HCT116 (cell line): Measurements from ENCODE around the gene NALF2. TPM values are rescaled to one million over a fixed set of nuclear protein-coding genes. Genes with fewer than 3 reads are reported as not detected.

Source experiments
- ATAC-seq: fragments of 200-7000 bp; cut with Tn5 transposase; 2 replicates; pipeline ENCODE4 v1.9.1; 2020; ENCODE audit warnings: mild to moderate bottlenecking, moderate library complexity
- Bru-seq: library from RNA; stranded (reverse); fragments of 400-500 nt; gene quantifications from one replicate; lab custom pipeline; 2021; lab: Mats Ljungman, UMichigan
- BruChase-seq, 2 experiments: library from RNA; stranded (reverse); fragments of 400-500 nt; gene quantifications; one replicate each; lab custom pipeline; 2021; lab: Mats Ljungman, UMichigan
- BruUV-seq: library from RNA; stranded (reverse); fragments of 400-500 nt; replicated peaks from 2 replicates; lab custom pipeline; 2021; lab: Mats Ljungman, UMichigan
- CTCF ChIA-PET: fragments of 300-600 bp; sonication (Branson Sonifier 250); formaldehyde crosslinking; loops from one replicate; lab custom pipeline; 2021; ENCODE audit warnings: antibody characterized with exemption; lab: Charles Lee
- POLR2A ChIA-PET: fragments of 300-600, 350-600 bp; sonication (Branson Sonifier 250); formaldehyde crosslinking; loops from one replicate; lab custom pipeline; 2021; ENCODE audit warnings: antibody characterized with exemption; lab: Charles Lee
- RAD21 ChIA-PET, 2 experiments: fragments of 300-600 bp; sonication (Branson Sonifier 250); formaldehyde crosslinking; loops; one replicate each; lab custom pipeline; 2023; ENCODE audit warnings: low total read pairs in 2 of 2; ENCODE audit not compliant: uncharacterized antibody in 2 of 2, unreplicated experiment in 2 of 2, low non-redundant PET in 1 of 2; lab: Charles Lee
- DNase-seq: peaks from one replicate; pipeline ENCODE4 v3.0.0-alpha.2; 2010; ENCODE audit warnings: low read depth, low spot score
- H2AFZ ChIP-seq: fragments of 200-600 bp; shearing (Covaris generic), sonication (generic); 2 replicates; pipeline ENCODE4 v1.6.1; 2017; ENCODE audit warnings: low read depth, mixed run types, mixed read lengths, antibody characterized with exemption, low read length; ENCODE audit not compliant: poor library complexity, severe bottlenecking
- H3K27ac ChIP-seq: 2 replicates; pipeline ENCODE4 v1.5.1; 2012; ENCODE audit warnings: low read depth, low read length
- H3K27me3 ChIP-seq: fragments of 200-600 bp; sonication (generic); 2 replicates; pipeline ENCODE4 v1.6.1; 2016; ENCODE audit warnings: mixed run types, low read length, mixed read lengths; ENCODE audit not compliant: insufficient read depth
- H3K36me3 ChIP-seq, 2 experiments: fragments of 200-500 bp in 1 of 2; fragments of 200-600 bp in 1 of 2; sonication (Bioruptor generic) in 1 of 2; sonication (generic) in 1 of 2; 2 replicates each; pipeline versions ENCODE4 v1.5.1 to v1.6.1; 2014 to 2016; ENCODE audit warnings: low read length in 2 of 2, inconsistent platforms in 1 of 2, mixed read lengths in 1 of 2, mixed run types in 1 of 2; ENCODE audit not compliant: insufficient read depth in 2 of 2, control insufficient read depth in 1 of 2
- H3K4me1 ChIP-seq, 2 experiments: fragments of 200-600 bp in 1 of 2; sonication (generic) in 1 of 2; 2 replicates each; pipeline versions ENCODE4 v1.5.1 to v1.6.1; 2012 to 2017; ENCODE audit warnings: low read length in 2 of 2, inconsistent platforms in 1 of 2, mild to moderate bottlenecking in 1 of 2, mixed read lengths in 1 of 2, mixed run types in 1 of 2, moderate library complexity in 1 of 2; ENCODE audit not compliant: insufficient read depth in 2 of 2, control insufficient read depth in 1 of 2
- H3K4me2 ChIP-seq: fragments of 200-600 bp; sonication (generic); 2 replicates; pipeline ENCODE4 v1.6.1; 2017; ENCODE audit warnings: mixed run types, low read length, mixed read lengths
- H3K4me3 ChIP-seq, 2 experiments: fragments of 200-600 bp in 1 of 2; sonication (generic) in 1 of 2; replicated peaks in 1 of 2; 2 replicates each; pipeline ENCODE4 v1.5.1; 2011 to 2016; ENCODE audit warnings: low read length in 2 of 2, control low read depth in 1 of 2, low read depth in 1 of 2, mild to moderate bottlenecking in 1 of 2, mixed read lengths in 1 of 2, mixed run types in 1 of 2
- H3K79me2 ChIP-seq: fragments of 200-600 bp; sonication (generic); 2 replicates; pipeline ENCODE4 v1.6.1; 2017; ENCODE audit warnings: mild to moderate bottlenecking, mixed run types, low read length, moderate library complexity, mixed read lengths; ENCODE audit not compliant: insufficient read depth
- H3K9ac ChIP-seq: fragments of 200-600 bp; sonication (generic); 2 replicates; pipeline ENCODE4 v1.6.1; 2016; ENCODE audit warnings: low read length, mixed read lengths
- H3K9me2 ChIP-seq: fragments of 200-600 bp; sonication (generic), shearing (Covaris generic); 2 replicates; pipeline ENCODE4 v1.6.1; 2017; ENCODE audit warnings: mixed run types, mild to moderate bottlenecking, moderate library complexity; ENCODE audit not compliant: insufficient read depth
- H3K9me3 ChIP-seq, 2 experiments: fragments of 200-500 bp in 1 of 2; fragments of 200-600 bp in 1 of 2; sonication (Bioruptor generic) in 1 of 2; sonication (generic) in 1 of 2; 2 replicates each; pipeline ENCODE4 v1.6.1; 2014 to 2017; ENCODE audit warnings: low read length in 2 of 2, mixed read lengths in 2 of 2, inconsistent platforms in 1 of 2, low read depth in 1 of 2, mild to moderate bottlenecking in 1 of 2, mixed run types in 1 of 2, moderate library complexity in 1 of 2; ENCODE audit not compliant: control insufficient read depth in 1 of 2, insufficient read depth in 1 of 2
- H4K20me1 ChIP-seq: fragments of 200-600 bp; sonication (generic), shearing (Covaris generic); 2 replicates; pipeline ENCODE4 v1.6.1; 2017; ENCODE audit warnings: mixed run types, mild to moderate bottlenecking, moderate library complexity; ENCODE audit not compliant: insufficient read depth
- POLR2A ChIP-seq: IDR thresholded peaks from 2 replicates; pipeline ENCODE4 v1.7.0; 2011; ENCODE audit warnings: borderline replicate concordance; ENCODE audit not compliant: insufficient read depth, insufficient read length; ENCODE audit errors: extremely low read depth
- POLR2AphosphoS5 ChIP-seq: IDR thresholded peaks from 2 replicates; pipeline ENCODE4 v1.6.1; 2011; ENCODE audit warnings: mild to moderate bottlenecking, low read depth, low read length, moderate library complexity
- SIN3A ChIP-seq: IDR thresholded peaks from 2 replicates; pipeline ENCODE4 v1.6.1; 2012; ENCODE audit warnings: low read depth
- YY1 ChIP-seq: IDR thresholded peaks from 2 replicates; pipeline ENCODE4 v1.6.1; 2011; ENCODE audit warnings: low read length, low read depth, moderate library complexity, mild to moderate bottlenecking; ENCODE audit not compliant: insufficient replicate concordance; ENCODE audit errors: extremely low read depth
- intact Hi-C: fragments of 100-400 bp; cut with micrococcal nuclease; formaldehyde crosslinking; loops from 2 replicates; pipeline ENCODE4 v1.10.0; 2022
- long read RNA-seq: library from polyadenylated mRNA; unstranded; transcript quantifications from one replicate; pipeline ENCODE4 v2.0.0, GENCODE V29; 2021; ENCODE audit not compliant: unreplicated experiment
- polyA plus RNA-seq: library from polyadenylated mRNA; unstranded; fragments of >200 nt; gene quantifications from 2 replicates; pipeline ENCODE4 v1.2.1, GENCODE V29; 2012; ENCODE audit warnings: missing spikeins
- total RNA-seq: library from RNA; stranded (reverse); gene quantifications from one replicate; pipeline ENCODE4 v1.2.1, GENCODE V29; 2021; ENCODE audit not compliant: unreplicated experiment
- TF ChIP-seq, protein P1 (sequence below): IDR thresholded peaks from 2 replicates; pipeline ENCODE4 v1.6.1; 2012
- TF ChIP-seq, protein P2 (sequence below): IDR thresholded peaks from 2 replicates; pipeline ENCODE4 v1.6.1; 2012; ENCODE audit warnings: low read depth

The NALF2 gene
- total RNA-seq (8.7 TPM), Bru-seq, nascent RNA (percentile 47 among the genes with signal in this experiment), BruChase-seq, experiment 1, labeled RNA remaining after a 6-hour chase (percentile 51 among the genes with signal in this experiment), BruChase-seq, experiment 2, labeled RNA remaining after a 2-hour chase (percentile 50 among the genes with signal in this experiment)
- 4.4 and 5.0 TPM in 2 replicates for polyA plus RNA-seq
- long read RNA-seq, partial matches to known transcripts = 10 of 13 reads
- long read RNA-seq, other reads (novel, unspliced or antisense) = 3 of 13 reads

DNA sequence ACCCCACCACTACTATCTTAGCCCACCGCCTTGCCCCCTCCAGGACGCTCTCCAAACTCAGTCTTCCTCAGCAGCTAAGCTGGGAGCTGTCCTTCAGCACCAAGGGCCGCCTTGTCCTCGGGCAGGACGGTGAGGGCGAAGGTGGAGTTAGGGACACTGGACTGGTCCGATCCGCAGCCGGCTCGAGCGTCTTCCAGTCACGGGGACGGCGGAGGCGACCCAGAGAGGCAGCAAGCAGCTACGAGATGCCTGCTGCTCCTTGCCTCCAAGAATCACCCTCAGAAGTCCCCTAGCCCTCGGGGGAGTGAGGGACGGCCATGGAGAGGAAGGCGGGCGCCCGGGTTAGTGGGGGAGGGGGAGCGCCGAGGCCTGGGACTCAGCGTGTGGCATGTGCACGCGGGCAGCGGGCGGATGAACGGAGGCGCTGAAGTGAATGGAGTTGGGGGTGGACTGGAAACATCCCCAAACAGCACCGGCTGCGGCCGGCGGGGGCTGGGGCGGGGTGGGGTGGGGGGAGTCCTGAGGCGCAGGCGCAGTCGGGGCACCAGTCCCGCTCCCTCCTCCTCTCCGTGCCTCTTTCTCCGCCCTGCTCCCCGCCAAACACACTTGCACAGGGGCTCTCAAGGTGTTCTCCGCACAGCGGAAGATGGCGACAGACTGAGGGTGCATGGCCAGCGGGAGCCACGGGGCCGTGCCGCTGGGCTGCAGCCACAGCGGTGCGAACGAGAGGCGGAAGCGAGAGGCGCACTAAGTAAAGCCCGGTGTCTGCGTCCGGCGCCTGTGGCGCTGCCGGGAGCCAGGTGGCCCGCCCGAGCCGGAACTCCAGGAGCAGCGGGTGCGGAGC, at the start of gene NALF2:
Gene NALF2, plus strand, starts transcription at position 545 of the 844 bp plus-strand sequence. CDS start 957 bp downstream, outside the sequence.
- H4K20me1 ChIP-seq = no peaks in the 10 kb centered on the region
- peaks cover 13% of the 10 kb centered on the region; the same call in 1 of the 2 replicates for H3K79me2 ChIP-seq
- no peaks in the 10 kb centered on the region for H3K27me3 ChIP-seq
- peak; percentile 66 for TF ChIP-seq YY1
- peak; percentile 46 for TF ChIP-seq POLR2A
- peak; percentile 68 for TF ChIP-seq POLR2AphosphoS5
- TF ChIP-seq, protein P1, sequence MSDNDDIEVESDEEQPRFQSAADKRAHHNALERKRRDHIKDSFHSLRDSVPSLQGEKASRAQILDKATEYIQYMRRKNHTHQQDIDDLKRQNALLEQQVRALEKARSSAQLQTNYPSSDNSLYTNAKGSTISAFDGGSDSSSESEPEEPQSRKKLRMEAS = no peak
- TF ChIP-seq SIN3A = 0 out of 2 replicates have a peak, but pooled peaks have one; percentile 59
- TF ChIP-seq, protein P2, sequence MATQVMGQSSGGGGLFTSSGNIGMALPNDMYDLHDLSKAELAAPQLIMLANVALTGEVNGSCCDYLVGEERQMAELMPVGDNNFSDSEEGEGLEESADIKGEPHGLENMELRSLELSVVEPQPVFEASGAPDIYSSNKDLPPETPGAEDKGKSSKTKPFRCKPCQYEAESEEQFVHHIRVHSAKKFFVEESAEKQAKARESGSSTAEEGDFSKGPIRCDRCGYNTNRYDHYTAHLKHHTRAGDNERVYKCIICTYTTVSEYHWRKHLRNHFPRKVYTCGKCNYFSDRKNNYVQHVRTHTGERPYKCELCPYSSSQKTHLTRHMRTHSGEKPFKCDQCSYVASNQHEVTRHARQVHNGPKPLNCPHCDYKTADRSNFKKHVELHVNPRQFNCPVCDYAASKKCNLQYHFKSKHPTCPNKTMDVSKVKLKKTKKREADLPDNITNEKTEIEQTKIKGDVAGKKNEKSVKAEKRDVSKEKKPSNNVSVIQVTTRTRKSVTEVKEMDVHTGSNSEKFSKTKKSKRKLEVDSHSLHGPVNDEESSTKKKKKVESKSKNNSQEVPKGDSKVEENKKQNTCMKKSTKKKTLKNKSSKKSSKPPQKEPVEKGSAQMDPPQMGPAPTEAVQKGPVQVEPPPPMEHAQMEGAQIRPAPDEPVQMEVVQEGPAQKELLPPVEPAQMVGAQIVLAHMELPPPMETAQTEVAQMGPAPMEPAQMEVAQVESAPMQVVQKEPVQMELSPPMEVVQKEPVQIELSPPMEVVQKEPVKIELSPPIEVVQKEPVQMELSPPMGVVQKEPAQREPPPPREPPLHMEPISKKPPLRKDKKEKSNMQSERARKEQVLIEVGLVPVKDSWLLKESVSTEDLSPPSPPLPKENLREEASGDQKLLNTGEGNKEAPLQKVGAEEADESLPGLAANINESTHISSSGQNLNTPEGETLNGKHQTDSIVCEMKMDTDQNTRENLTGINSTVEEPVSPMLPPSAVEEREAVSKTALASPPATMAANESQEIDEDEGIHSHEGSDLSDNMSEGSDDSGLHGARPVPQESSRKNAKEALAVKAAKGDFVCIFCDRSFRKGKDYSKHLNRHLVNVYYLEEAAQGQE = peak; percentile 66
- H3K36me3 ChIP-seq = no peaks in the 10 kb centered on the region
- peak within 1 kb of the TSS; percentile 76 for H3K27ac ChIP-seq
- peaks cover 0 to 4% of the 10 kb centered on the region in 2 experiments; a peak in 1 of 4 replicates for H3K4me1 ChIP-seq
- intact Hi-C loops = no loop called here
- peak within 1 kb of the TSS; percentile 53 to 63 for H3K4me3 ChIP-seq
- ATAC-seq (peak; percentile 80), DNase-seq (peak; percentile 37)
- BruUV-seq = no TSS peak
- H3K9ac ChIP-seq = peak within 1 kb of the TSS; percentile 64
- peak within 1 kb of the TSS; percentile 82 for H3K4me2 ChIP-seq
- ChIA-PET RAD21 (no interaction called here), CTCF (interaction anchor here (0.7 to 2.1 kb wide), 8 partner anchors 11 to 625 kb away, joined by 3 to 10 read pairs (median 4); no protein-coding TSS in a partner anchor), POLR2A (no interaction called here)
- no peaks in the 10 kb centered on the region for H3K9me3 ChIP-seq
- H3K9me2 ChIP-seq = no peaks in the 10 kb centered on the region
- H2AFZ ChIP-seq = peak within 1 kb of the TSS; percentile 78
